ENCODE data around the gene WDR33. TPM values are rescaled to one million over a fixed set of nuclear protein-coding genes. Genes with fewer than 3 reads are reported as not detected.
A peak's percentile ranks its signal among the peaks of the same experiment; 100 is the strongest.
"Not testable (repeated sequence)": the region's sequence is repeated elsewhere in the genome, so short reads cannot be mapped to it uniquely, and the experiment has no call there.

Gene WDR33
- total RNA-seq, 2 donors from 2014 or later: 16.1 to 16.8 TPM

DNA sequence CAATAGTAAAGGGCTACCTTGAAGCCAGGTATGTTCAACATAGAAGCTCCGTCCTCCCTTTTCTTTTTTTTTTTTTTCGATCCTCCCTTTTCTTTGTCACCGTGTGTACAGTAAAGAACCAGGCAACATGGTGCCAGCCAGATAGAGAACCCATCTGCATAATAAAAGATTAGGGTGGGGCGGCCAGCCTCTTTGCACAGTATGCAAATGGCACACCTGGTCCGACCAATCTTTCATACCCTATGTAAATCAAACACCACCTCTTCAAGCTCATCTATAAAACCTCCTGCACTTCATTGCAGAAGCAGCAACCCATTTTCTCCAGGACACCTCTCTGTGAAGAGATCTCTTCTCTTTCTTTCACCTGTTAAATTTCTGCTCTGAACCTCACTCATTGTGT lies 7.3 kb upstream of the WDR33 start:
- Histone ChIP-seq H3K9me3 (peaks cover 0 to 29% of the 10 kb centered on the region in 2 donors), H3K36me3 (no peaks in the 10 kb centered on the region), H3K4me3 (no peak overlapping the region), H3K27me3 (no peaks in the 10 kb centered on the region), H3K27ac (no peak overlapping the region), H3K4me1 (no peaks in the 10 kb centered on the region)
- TF ChIP-seq, protein P1, sequence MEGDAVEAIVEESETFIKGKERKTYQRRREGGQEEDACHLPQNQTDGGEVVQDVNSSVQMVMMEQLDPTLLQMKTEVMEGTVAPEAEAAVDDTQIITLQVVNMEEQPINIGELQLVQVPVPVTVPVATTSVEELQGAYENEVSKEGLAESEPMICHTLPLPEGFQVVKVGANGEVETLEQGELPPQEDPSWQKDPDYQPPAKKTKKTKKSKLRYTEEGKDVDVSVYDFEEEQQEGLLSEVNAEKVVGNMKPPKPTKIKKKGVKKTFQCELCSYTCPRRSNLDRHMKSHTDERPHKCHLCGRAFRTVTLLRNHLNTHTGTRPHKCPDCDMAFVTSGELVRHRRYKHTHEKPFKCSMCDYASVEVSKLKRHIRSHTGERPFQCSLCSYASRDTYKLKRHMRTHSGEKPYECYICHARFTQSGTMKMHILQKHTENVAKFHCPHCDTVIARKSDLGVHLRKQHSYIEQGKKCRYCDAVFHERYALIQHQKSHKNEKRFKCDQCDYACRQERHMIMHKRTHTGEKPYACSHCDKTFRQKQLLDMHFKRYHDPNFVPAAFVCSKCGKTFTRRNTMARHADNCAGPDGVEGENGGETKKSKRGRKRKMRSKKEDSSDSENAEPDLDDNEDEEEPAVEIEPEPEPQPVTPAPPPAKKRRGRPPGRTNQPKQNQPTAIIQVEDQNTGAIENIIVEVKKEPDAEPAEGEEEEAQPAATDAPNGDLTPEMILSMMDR (IDR thresholded peaks at IDR 0.05): no peak
- DNase-seq (ENCODE audit: low spot score): no peak

- Histone ChIP-seq H3K9me3 (peaks cover 0 to 7% of the 10 kb centered on the region in 2 donors), H3K4me3 (no peak overlapping the region), H3K36me3 (no peaks in the 10 kb centered on the region), H3K4me1 (peaks cover 0 to 3% of the 10 kb centered on the region in 2 donors), H3K27me3 (no peaks in the 10 kb centered on the region), H3K27ac (no peak overlapping the region)
- TF ChIP-seq, protein P1 (IDR thresholded peaks at IDR 0.05): no peak
- DNase-seq (ENCODE audit: low spot score): no peak
Observed at GRCh38 chr2:127814677-127815076, 3.7 kb upstream of the WDR33 start.

GRCh38 chr2:127812441-127812840 lies 1.5 kb upstream of the WDR33 start:
- H3K36me3 ChIP-seq; H3K27ac ChIP-seq; DNase-seq (ENCODE audit: low spot score); H3K27me3 ChIP-seq; H3K9me3 ChIP-seq; H3K4me3 ChIP-seq: not testable (repeated sequence)
- peaks cover 0 to 13% of the 10 kb centered on the region in 2 donors for H3K4me1 ChIP-seq

GRCh38 chr2:127811397-127812321 lies 688 bp upstream of the WDR33 start:
- Histone ChIP-seq H3K27me3 (no peaks in the 10 kb centered on the region), H3K9me3 (no peaks in the 10 kb centered on the region), H3K4me1 (peaks cover 0 to 20% of the 10 kb centered on the region in 2 donors), H3K27ac (peak overlapping the region; percentile 93 to 94), H3K36me3 (no peaks in the 10 kb centered on the region), H3K4me3 (peak overlapping the region; percentile 76 to 94)
- TF ChIP-seq, protein P1 (IDR thresholded peaks at IDR 0.05): no peak
- DNase-seq (ENCODE audit: low spot score): peak; percentile 59

DNA sequence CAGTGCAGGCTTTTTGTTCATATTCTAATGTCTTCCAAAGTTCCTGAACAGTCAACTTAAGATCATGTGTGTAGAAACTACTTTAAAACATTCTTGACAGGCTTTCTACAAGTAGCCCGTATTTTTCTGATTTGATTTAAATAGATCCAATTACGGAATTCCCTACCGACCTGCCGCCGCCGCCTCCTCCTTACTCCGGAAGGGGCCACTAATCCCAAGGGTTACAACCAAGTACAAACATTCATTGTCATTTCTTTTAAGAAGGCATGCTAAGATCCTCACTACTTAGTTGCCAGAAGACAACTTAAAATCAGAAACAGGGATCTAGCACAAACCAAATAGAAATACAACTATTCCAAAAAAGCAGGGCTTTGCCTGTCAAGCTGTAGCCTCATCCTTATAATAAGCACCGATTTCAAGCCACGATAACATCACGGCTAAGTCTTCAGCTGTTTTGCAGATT lies 784 bp downstream of the WDR33 start:
- Histone ChIP-seq H3K4me1 (peaks cover 0 to 31% of the 10 kb centered on the region in 2 donors), H3K27me3 (no peaks in the 10 kb centered on the region), H3K9me3 (no peaks in the 10 kb centered on the region), H3K36me3 (no peaks in the 10 kb centered on the region), H3K4me3 (peak overlapping the region; percentile 76 to 94), H3K27ac (peak overlapping the region; percentile 93 to 94)
- no peak for DNase-seq (ENCODE audit: low spot score)
- TF ChIP-seq, protein P1 (IDR thresholded peaks at IDR 0.05): no peak

DNA sequence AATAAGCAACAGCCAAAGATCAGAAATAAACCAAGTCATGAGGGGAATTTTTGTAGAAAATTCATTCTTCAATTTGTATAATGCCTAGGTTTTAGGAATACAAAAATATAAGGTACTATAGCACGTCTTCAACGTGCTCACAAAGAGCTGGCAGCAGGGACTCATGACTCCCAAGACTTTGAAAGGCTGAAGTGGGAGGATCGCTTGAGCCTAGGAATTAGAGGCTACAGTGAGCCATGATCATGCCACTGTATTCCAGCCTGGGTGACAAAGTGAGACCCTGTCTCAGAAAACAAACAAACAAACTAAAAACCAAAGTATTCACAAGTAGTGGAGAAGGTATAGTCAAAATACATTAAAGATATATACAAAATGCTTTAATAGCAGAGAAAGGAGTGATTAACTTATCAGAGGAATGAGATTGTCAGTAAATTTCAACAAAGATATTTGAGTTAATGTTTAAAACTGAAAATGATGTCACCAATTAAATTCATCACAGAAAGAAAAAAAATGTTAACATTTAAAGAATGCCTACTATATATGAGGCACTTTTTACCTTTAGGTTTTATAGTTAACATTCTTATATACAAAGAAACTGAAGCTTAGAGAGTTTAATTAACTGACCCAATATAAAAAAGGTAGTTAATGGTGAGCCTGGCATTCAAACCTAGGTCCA lies 3.2 kb downstream of the WDR33 start:
- Histone ChIP-seq H3K9me3 (no peaks in the 10 kb centered on the region), H3K4me1 (peaks cover 0 to 32% of the 10 kb centered on the region in 2 donors), H3K4me3 (no peak overlapping the region), H3K36me3 (no peaks in the 10 kb centered on the region), H3K27me3 (no peaks in the 10 kb centered on the region), H3K27ac (no peak overlapping the region)
- no peak for DNase-seq (ENCODE audit: low spot score)
- TF ChIP-seq, protein P1 (IDR thresholded peaks at IDR 0.05): no peak

GRCh38 chr2:127806860-127807259 lies 4.1 kb downstream of the WDR33 start:
- DNase-seq (ENCODE audit: low spot score); H3K36me3 ChIP-seq; H3K9me3 ChIP-seq; H3K27me3 ChIP-seq; H3K4me3 ChIP-seq; H3K27ac ChIP-seq: not testable (repeated sequence)
- peaks cover 0 to 32% of the 10 kb centered on the region in 2 donors for H3K4me1 ChIP-seq

Measured in right atrium auricular region (tissue), 2 donors.